NCI-H2227 (cell line): ENCODE data around the gene FANCE.

Experiments
- DNase-seq: peaks from one replicate; lab custom pipeline; 2025; ENCODE audit not compliant: unreplicated experiment; lab: John Stamatoyannopoulos, UW

FANCE gene

GRCh38 chr6:35483893-35484645, 31.9 kb downstream of the FANCE start:
- no peak for DNase-seq

- DNase-seq = no peak
Observed at GRCh38 chr6:35484921-35485392, 32.8 kb downstream of the FANCE start.

- DNase-seq = no peak
Observed at GRCh38 chr6:35485402-35485877, 33.3 kb downstream of the FANCE start.

GRCh38 chr6:35486005-35486925, 34.1 kb downstream of the FANCE start:
- DNase-seq = no peak

GRCh38 chr6:35487658-35488516, 35.7 kb downstream of the FANCE start:
- no peak for DNase-seq

- DNase-seq = no peak
Observed at GRCh38 chr6:35488517-35488862, 36.4 kb downstream of the FANCE start.

GRCh38 chr6:35489066-35489465, 36.9 kb downstream of the FANCE start:
- no peak for DNase-seq

GRCh38 chr6:35489995-35490791, 38.1 kb downstream of the FANCE start:
- DNase-seq = peak; percentile 78

GRCh38 chr6:35490821-35491557, 38.9 kb downstream of the FANCE start:
- no peak for DNase-seq

GRCh38 chr6:35491558-35492257, 39.6 kb downstream of the FANCE start:
- no peak for DNase-seq

GRCh38 chr6:35492258-35492973, 40.3 kb downstream of the FANCE start:
- DNase-seq = no peak

GRCh38 chr6:35492974-35493284, 40.8 kb downstream of the FANCE start:
- no peak for DNase-seq

GRCh38 chr6:35493307-35493983, 41.3 kb downstream of the FANCE start:
- DNase-seq = no peak

GRCh38 chr6:35494161-35494563, 42.0 kb downstream of the FANCE start:
- DNase-seq = no peak

- no peak for DNase-seq
Observed at GRCh38 chr6:35495258-35496035, 43.3 kb downstream of the FANCE start.

- peak; percentile 37 for DNase-seq
Observed at GRCh38 chr6:35496036-35496840, 44.1 kb downstream of the FANCE start.
